Activated gamma-delta T cell (primary cell): Measurements from ENCODE around the gene CHGA.

Source experiments
- DNase-seq: peaks from one replicate; lab custom pipeline; 2025; lab: John Stamatoyannopoulos, UW
- total RNA-seq, 2 donors: gene quantifications; one replicate each; lab custom pipeline; 2026; lab: John Stamatoyannopoulos, UW

Gene CHGA
- 0 to 0.15 reads per million in 2 donors for total RNA-seq

GRCh38 chr14:92922883-92923743, at the start of gene CHGA:
Gene CHGA (plus strand): TSS chr14:92923150. CDS start chr14:92923360, 210 bp downstream.
- no peak for DNase-seq

GRCh38 chr14:92874962-92875661, 47.8 kb upstream of the CHGA start:
- no peak for DNase-seq

- DNase-seq, result no peak
Observed at GRCh38 chr14:92877757-92878431, 45.1 kb upstream of the CHGA start.

GRCh38 chr14:92880351-92880750, 42.6 kb upstream of the CHGA start:
- no peak for DNase-seq

GRCh38 chr14:92880851-92881250, 42.1 kb upstream of the CHGA start:
- no peak for DNase-seq

- no peak for DNase-seq
Observed at GRCh38 chr14:92883066-92883465, 39.9 kb upstream of the CHGA start.

GRCh38 chr14:92884410-92884809, 38.5 kb upstream of the CHGA start:
- no peak for DNase-seq

- DNase-seq, result no peak
Observed at GRCh38 chr14:92885279-92886061, 37.5 kb upstream of the CHGA start.

- DNase-seq, result no peak
Observed at GRCh38 chr14:92886337-92886736, 36.6 kb upstream of the CHGA start.

- no peak for DNase-seq
Observed at GRCh38 chr14:92887157-92887556, 35.8 kb upstream of the CHGA start.

- no peak for DNase-seq
Observed at GRCh38 chr14:92888896-92889295, 34.1 kb upstream of the CHGA start.

GRCh38 chr14:92890830-92891588, 31.9 kb upstream of the CHGA start:
- DNase-seq, result no peak

- DNase-seq, result no peak
Observed at GRCh38 chr14:92892589-92892988, 30.4 kb upstream of the CHGA start.

GRCh38 chr14:92895352-92895878, 27.5 kb upstream of the CHGA start:
- no peak for DNase-seq

GRCh38 chr14:92897922-92898565, 24.9 kb upstream of the CHGA start:
- DNase-seq, result no peak

- no peak for DNase-seq
Observed at GRCh38 chr14:92898566-92899131, 24.3 kb upstream of the CHGA start.

- no peak for DNase-seq
Observed at GRCh38 chr14:92900660-92901059, 22.3 kb upstream of the CHGA start.

- no peak for DNase-seq
Observed at GRCh38 chr14:92902191-92902590, 20.8 kb upstream of the CHGA start.

GRCh38 chr14:92902726-92903125, 20.2 kb upstream of the CHGA start:
- DNase-seq, result no peak

GRCh38 chr14:92903359-92903758, 19.6 kb upstream of the CHGA start:
- DNase-seq, result no peak
